ENCODE data around the gene PLCXD1. TPM values are rescaled to one million over a fixed set of nuclear protein-coding genes. Genes with fewer than 3 reads are reported as not detected.
A peak's percentile ranks its signal among the peaks of the same experiment; 100 is the strongest.

Gene PLCXD1
- total RNA-seq, 4 donors from 2014 or later: 2.1 to 8.9 (median 2.4) TPM

DNA sequence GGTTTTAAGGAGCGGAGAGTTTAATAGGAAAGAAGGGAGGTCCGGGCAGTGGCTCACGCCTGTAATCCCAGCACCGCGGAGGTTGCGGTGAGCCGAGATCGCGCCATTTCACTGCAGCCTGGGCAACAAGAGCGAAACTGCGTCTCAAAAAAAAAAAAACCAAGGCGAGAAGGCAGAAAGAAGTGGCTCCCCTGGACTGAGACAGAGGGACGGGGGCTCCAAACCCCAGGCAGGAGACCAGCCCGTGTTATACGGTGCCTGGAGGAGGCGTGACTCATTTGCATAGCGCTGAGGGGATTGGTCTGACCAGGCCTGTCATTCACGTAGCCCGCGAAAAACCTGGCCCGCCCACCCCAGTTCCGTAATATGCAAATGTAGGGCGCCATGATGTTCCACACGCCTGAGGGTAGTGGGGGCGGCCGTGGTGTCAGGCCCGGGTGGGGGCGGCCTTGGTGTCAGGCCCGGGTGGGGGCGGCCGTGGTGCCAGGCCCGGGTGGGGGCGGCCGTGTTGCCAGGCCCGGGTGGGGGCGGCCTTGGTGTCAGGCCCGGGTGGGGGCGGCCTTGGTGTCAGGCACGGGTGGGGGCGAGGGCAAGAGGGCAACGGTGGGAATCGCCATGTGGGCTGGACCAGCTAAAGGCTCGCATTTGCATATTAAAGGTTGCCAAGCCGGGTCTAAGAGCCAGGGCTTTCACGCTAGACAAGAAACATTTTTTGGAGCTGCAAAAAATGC is 2.1 kb downstream of the PLCXD1 start:
- Histone ChIP-seq H3K27me3 (no peaks in the 10 kb centered on the region), H3K4me1 (peaks cover 0 to 33% (median 20%) of the 10 kb centered on the region in 4 donors), H3K4me3 (peak overlapping the region; percentile 57 to 63 (median 60)), H3K36me3 (peaks cover 0 to 24% (median under 1%) of the 10 kb centered on the region in 4 donors), H3K27ac (replicated peaks in 1 of 4) (peak overlapping the region; percentile 62 to 84 (median 72)), H3K9me3 (no peaks in the 10 kb centered on the region)
- under 1% methylated on average over 20 of the region's 45 CpGs for WGBS
- no peak for TF ChIP-seq EP300 (IDR thresholded peaks at IDR 0.05)
- peak in 1 of 2 donors; percentile 47 for TF ChIP-seq POLR2AphosphoS5 (IDR thresholded peaks at IDR 0.05)
- DNase-seq (ENCODE audit: extremely low spot score): peak; percentile 99
- intact Hi-C loops (cut with DNase I): loop anchor here (5.0 kb wide), 1 partner anchor 34 kb away; the partner anchor contains the start of gene GTPBP6

DNA sequence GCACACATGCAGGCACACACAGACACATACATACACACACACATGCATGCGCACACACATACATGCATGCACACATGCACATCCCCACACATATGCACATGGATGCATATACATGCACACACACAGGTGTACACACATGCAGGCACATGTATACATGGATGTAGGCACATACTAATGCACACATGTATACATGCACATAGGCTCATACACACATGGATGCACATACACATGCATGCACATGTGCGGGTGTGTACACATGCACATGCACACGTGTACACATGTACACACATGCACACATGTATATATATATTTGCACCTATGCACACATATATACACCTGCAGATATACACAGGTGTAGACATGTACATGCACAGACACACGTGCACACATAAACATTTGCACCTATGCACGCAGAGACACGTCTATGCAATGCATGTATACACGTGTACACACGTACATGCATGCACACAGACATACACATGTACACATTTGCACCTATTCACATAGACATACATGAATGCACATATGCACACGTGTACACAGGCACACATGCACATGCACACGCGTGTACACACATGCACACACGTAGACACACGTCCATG is 4.0 kb downstream of the PLCXD1 start:
- no peak overlapping the region for H3K4me3 ChIP-seq
- intact Hi-C loops (cut with DNase I): no loop called here
- H3K9me3 ChIP-seq: no peaks in the 10 kb centered on the region
- H3K27me3 ChIP-seq: no peaks in the 10 kb centered on the region
- peaks cover 10 to 43% (median 12%) of the 10 kb centered on the region in 4 donors for H3K36me3 ChIP-seq
- WGBS: 92% methylated on average over 13 of the region's 13 CpGs
- no peak overlapping the region for H3K27ac ChIP-seq (replicated peaks in 1 of 4)
- peaks cover 0 to 33% (median 20%) of the 10 kb centered on the region in 4 donors for H3K4me1 ChIP-seq
- no peak for TF ChIP-seq POLR2A (IDR thresholded peaks at IDR 0.05; ENCODE audit: low read depth)
- TF ChIP-seq, protein P1, sequence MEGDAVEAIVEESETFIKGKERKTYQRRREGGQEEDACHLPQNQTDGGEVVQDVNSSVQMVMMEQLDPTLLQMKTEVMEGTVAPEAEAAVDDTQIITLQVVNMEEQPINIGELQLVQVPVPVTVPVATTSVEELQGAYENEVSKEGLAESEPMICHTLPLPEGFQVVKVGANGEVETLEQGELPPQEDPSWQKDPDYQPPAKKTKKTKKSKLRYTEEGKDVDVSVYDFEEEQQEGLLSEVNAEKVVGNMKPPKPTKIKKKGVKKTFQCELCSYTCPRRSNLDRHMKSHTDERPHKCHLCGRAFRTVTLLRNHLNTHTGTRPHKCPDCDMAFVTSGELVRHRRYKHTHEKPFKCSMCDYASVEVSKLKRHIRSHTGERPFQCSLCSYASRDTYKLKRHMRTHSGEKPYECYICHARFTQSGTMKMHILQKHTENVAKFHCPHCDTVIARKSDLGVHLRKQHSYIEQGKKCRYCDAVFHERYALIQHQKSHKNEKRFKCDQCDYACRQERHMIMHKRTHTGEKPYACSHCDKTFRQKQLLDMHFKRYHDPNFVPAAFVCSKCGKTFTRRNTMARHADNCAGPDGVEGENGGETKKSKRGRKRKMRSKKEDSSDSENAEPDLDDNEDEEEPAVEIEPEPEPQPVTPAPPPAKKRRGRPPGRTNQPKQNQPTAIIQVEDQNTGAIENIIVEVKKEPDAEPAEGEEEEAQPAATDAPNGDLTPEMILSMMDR (IDR thresholded peaks at IDR 0.05): no peak
- no peak for TF ChIP-seq POLR2AphosphoS5 (IDR thresholded peaks at IDR 0.05)
- no peak for TF ChIP-seq EP300 (IDR thresholded peaks at IDR 0.05)
- DNase-seq (ENCODE audit: extremely low spot score): no peak

DNA sequence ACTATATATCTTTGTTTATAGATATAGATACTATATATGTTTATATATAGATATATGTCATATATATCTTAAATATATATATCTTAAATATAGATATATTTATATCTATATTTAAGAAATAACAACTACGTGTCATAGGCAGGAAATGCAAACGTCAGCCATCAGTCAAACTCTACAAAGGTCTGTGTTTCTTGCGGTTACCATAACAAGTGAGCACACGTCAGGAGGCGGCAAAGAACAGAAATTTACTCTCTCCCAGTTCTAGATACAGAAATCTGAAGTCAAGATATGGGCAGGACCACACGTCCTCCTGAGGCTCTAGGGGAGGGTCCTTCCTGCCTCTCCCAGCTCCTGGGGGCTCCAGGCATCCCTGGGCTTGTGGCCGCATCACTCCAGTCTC is 6.5 kb downstream of the PLCXD1 start:
- Histone ChIP-seq H3K9me3 (no peaks in the 10 kb centered on the region), H3K27ac (replicated peaks in 1 of 4) (no peak overlapping the region), H3K4me3 (no peak overlapping the region), H3K36me3 (peaks cover 19 to 68% (median 26%) of the 10 kb centered on the region in 4 donors), H3K4me1 (peaks cover 0 to 16% (median 6%) of the 10 kb centered on the region in 4 donors), H3K27me3 (no peaks in the 10 kb centered on the region)
- 85% methylated on average over 7 of the region's 7 CpGs for WGBS
- TF ChIP-seq, protein P1 (IDR thresholded peaks at IDR 0.05): no peak
- TF ChIP-seq POLR2A (IDR thresholded peaks at IDR 0.05; ENCODE audit: low read depth) (no peak), EP300 (IDR thresholded peaks at IDR 0.05) (no peak), POLR2AphosphoS5 (IDR thresholded peaks at IDR 0.05) (no peak)
- DNase-seq (ENCODE audit: extremely low spot score): no peak
- intact Hi-C loops (cut with DNase I): no loop called here

DNA sequence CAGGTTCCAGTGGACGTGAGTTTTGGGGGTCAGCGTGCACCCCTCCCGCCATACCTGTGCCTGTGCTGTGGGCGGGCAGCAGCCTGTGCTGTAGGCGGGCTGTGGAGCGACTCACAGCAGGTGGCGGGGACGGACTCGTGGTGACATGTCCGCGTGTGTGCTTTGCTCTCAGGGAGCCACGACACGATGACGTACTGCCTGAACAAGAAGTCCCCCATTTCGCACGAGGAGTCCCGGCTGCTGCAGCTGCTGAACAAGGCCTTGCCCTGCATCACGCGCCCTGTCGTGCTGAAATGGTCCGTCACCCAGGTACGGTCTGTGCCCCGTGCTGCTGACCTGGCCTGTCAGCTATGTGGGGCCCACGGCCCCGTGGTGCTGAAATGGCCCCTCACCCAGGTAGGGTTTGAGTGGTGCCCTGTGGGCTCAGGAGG is 7.4 kb downstream of the PLCXD1 start:
- TF ChIP-seq EP300 (IDR thresholded peaks at IDR 0.05) (no peak), POLR2AphosphoS5 (IDR thresholded peaks at IDR 0.05) (no peak), POLR2A (IDR thresholded peaks at IDR 0.05; ENCODE audit: low read depth) (no peak)
- TF ChIP-seq, protein P1 (IDR thresholded peaks at IDR 0.05): no peak
- no peak overlapping the region for H3K27ac ChIP-seq (replicated peaks in 1 of 4)
- H3K4me3 ChIP-seq: no peak overlapping the region
- 91% methylated on average over 8 of the region's 25 CpGs for WGBS
- peaks cover 19 to 77% (median 34%) of the 10 kb centered on the region in 4 donors for H3K36me3 ChIP-seq
- H3K4me1 ChIP-seq: peaks cover 0 to 15% (median 3%) of the 10 kb centered on the region in 4 donors
- intact Hi-C loops (cut with DNase I): no loop called here
- no peak for DNase-seq (ENCODE audit: extremely low spot score)
- no peaks in the 10 kb centered on the region for H3K9me3 ChIP-seq
- H3K27me3 ChIP-seq: no peaks in the 10 kb centered on the region

DNA sequence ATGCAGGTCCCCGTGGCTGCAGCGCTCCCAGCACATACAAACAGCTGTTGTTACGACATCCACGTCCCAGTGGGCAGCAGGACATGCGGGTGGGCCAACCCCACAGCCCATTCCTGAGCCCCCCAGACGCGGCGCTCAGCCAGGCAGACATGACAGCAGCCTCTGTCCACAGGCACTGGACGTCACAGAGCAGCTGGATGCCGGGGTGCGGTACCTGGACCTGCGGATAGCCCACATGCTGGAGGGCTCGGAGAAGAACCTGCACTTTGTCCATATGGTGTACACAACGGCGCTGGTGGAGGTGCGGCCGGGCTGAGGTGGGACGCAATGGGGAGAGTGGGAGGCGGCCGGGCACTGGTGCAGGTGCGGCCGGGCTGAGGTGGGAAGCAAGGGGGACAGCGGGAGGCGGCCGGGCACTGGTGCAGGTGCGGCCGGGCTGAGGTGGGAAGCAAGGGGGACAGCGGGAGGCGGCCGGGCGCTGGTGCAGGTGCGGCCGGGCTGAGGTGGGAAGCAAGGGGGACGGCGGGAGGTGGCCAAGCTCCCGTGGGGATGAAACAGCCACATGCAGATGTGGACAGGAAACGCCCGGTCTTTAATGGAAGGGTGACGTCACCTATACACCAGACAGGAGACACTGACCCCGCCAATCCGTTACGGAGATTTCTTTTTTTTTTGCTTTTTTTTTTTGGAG is 9.4 kb downstream of the PLCXD1 start:
- peaks cover 19 to 79% (median 38%) of the 10 kb centered on the region in 4 donors for H3K36me3 ChIP-seq
- no peak for TF ChIP-seq POLR2A (IDR thresholded peaks at IDR 0.05; ENCODE audit: low read depth)
- TF ChIP-seq POLR2AphosphoS5 (IDR thresholded peaks at IDR 0.05): no peak
- no peak for TF ChIP-seq EP300 (IDR thresholded peaks at IDR 0.05)
- TF ChIP-seq, protein P1 (IDR thresholded peaks at IDR 0.05): no peak
- H3K27me3 ChIP-seq: no peaks in the 10 kb centered on the region
- no peaks in the 10 kb centered on the region for H3K9me3 ChIP-seq
- intact Hi-C loops (cut with DNase I): no loop called here
- no peak overlapping the region for H3K27ac ChIP-seq (replicated peaks in 1 of 4)
- no peak for DNase-seq (ENCODE audit: extremely low spot score)
- 90% methylated on average over 36 of the region's 42 CpGs for WGBS
- H3K4me3 ChIP-seq: no peak overlapping the region
- H3K4me1 ChIP-seq: peaks cover 0 to 11% (median 0%) of the 10 kb centered on the region in 4 donors
